Measurements from ENCODE around the gene ZFP36L2. TPM values are rescaled to one million over a fixed set of nuclear protein-coding genes. Genes with fewer than 3 reads are reported as not detected.

Gene ZFP36L2
- total and polyA plus RNA-seq, 10 of the 15 experiments (the other 5 are each of a cell fraction or from before 2014, with no cell fraction given), result 4.3 to 64.9 (median 19.5) TPM

- RAD21 ChIA-PET (ENCODE audit: unreplicated experiment), result interaction anchor here (0.6 to 5.2 kb wide), 16 partner anchors 10 to 267 kb away, joined by 3 to 46 read pairs (median 4); partner anchors contain the start of gene ZFP36L2
- TF ChIP-seq STAT3 (IDR thresholded peaks at IDR 0.05; ENCODE audit: low read depth, low read length), result no peak
- CTCF ChIA-PET, result interaction anchor here (0.6 to 2.6 kb wide), 17 partner anchors 10 to 442 kb away, joined by 3 to 9 read pairs (median 4); no protein-coding TSS in a partner anchor
- DNase-seq (ENCODE audit: low read depth, low spot score) (no peak), ATAC-seq (no peak), FAIRE-seq (no peak)
- intact Hi-C loops (cut with micrococcal nuclease; ENCODE audit: unreplicated experiment), result no loop called here
- SMC1A ChIA-PET (ENCODE audit: uncharacterized antibody, unreplicated experiment), result interaction anchor here (0.7 to 11.4 kb wide), 10 partner anchors 11 to 267 kb away, joined by 3 to 147 read pairs (median 6); partner anchors contain the start of gene ZFP36L2
- BruUV-seq (replicated peaks), result no TSS peak
- in situ Hi-C loops (cut with MboI), result no loop called here
- H4K20me1 ChIP-seq (ENCODE audit: control insufficient read depth, insufficient read depth), result no peaks in the 10 kb centered on the region
- POLR2A ChIA-PET, result interaction anchor here (0.5 to 1.9 kb wide), 14 partner anchors 11 to 267 kb away, joined by 3 to 14 read pairs (median 5); no protein-coding TSS in a partner anchor
- no peaks in the 10 kb centered on the region for H3K27me3 ChIP-seq (replicated peaks in 1 of 2; ENCODE audit: control insufficient read depth in 2 of 2, insufficient read depth in 2 of 2, low read length in 1 of 2)
- no peak overlapping the region for H3K9ac ChIP-seq (ENCODE audit: control insufficient read depth, insufficient read depth, low read length)
- H3K4me3 ChIP-seq, result no peak overlapping the region
- peaks cover 21% of the 10 kb centered on the region for H3K79me2 ChIP-seq (ENCODE audit: control insufficient read depth, insufficient read depth, low read length)
- 71% methylated on average over 11 of the region's 11 CpGs for WGBS (ENCODE audit: insufficient coverage, insufficient replicate concordance, low lambda C conversion rate, missing lambda C conversion rate)
- peak overlapping the region; percentile 88; the same call in 1 of the 2 replicates for H3K27ac ChIP-seq (ENCODE audit: control insufficient read depth, insufficient read depth)
- peak overlapping the region; percentile 99; the same call in 1 of the 2 replicates for H3K4me2 ChIP-seq (ENCODE audit: control insufficient read depth, insufficient read depth)
- H3K36me3 ChIP-seq (ENCODE audit: control insufficient read depth in 2 of 2, insufficient read depth in 2 of 2, low read length in 1 of 2), result no peaks in the 10 kb centered on the region
- H3K9me3 ChIP-seq (replicated peaks; ENCODE audit: control insufficient read depth, insufficient read depth, low read length), result no peaks in the 10 kb centered on the region
- peaks cover 31% of the 10 kb centered on the region for H3K4me1 ChIP-seq (ENCODE audit: control insufficient read depth, insufficient read depth, low read length)
- H2AFZ ChIP-seq (ENCODE audit: control insufficient read depth, low read depth, low read length), result no peak overlapping the region
Observed at GRCh38 chr2:43217228-43218154, 8.9 kb downstream of the ZFP36L2 start.

GRCh38 chr2:43216629-43217028 is 9.8 kb downstream of the ZFP36L2 start:
- SMC1A ChIA-PET (ENCODE audit: uncharacterized antibody, unreplicated experiment), result interaction anchor here (1.1 to 11.4 kb wide), 5 partner anchors 8 to 87 kb away, joined by 3 to 147 read pairs (median 29); partner anchors contain the start of gene ZFP36L2
- Histone ChIP-seq H3K27ac (ENCODE audit: control insufficient read depth, insufficient read depth) (no peak overlapping the region), H3K4me3 (no peak overlapping the region), H3K27me3 (replicated peaks in 1 of 2; ENCODE audit: control insufficient read depth in 2 of 2, insufficient read depth in 2 of 2, low read length in 1 of 2) (no peaks in the 10 kb centered on the region), H3K4me1 (ENCODE audit: control insufficient read depth, insufficient read depth, low read length) (peaks cover 28% of the 10 kb centered on the region), H3K9ac (ENCODE audit: control insufficient read depth, insufficient read depth, low read length) (no peak overlapping the region), H3K9me3 (replicated peaks; ENCODE audit: control insufficient read depth, insufficient read depth, low read length) (no peaks in the 10 kb centered on the region), H3K79me2 (ENCODE audit: control insufficient read depth, insufficient read depth, low read length) (peaks cover 13% of the 10 kb centered on the region), H2AFZ (ENCODE audit: control insufficient read depth, low read depth, low read length) (no peak overlapping the region), H3K36me3 (ENCODE audit: control insufficient read depth in 2 of 2, insufficient read depth in 2 of 2, low read length in 1 of 2) (no peaks in the 10 kb centered on the region), H4K20me1 (ENCODE audit: control insufficient read depth, insufficient read depth) (no peaks in the 10 kb centered on the region), H3K4me2 (ENCODE audit: control insufficient read depth, insufficient read depth) (no peak overlapping the region)
- TF ChIP-seq EZH2 (IDR thresholded peaks at IDR 0.05; ENCODE audit: borderline replicate concordance, control insufficient read depth, low read depth, low read length) (no peak), KLF5 (IDR thresholded peaks at IDR 0.05; ENCODE audit: partially characterized antibody) (no peak), FOXK2 (IDR thresholded peaks at IDR 0.05) (no peak), USF2 (IDR thresholded peaks at IDR 0.05; ENCODE audit: borderline replicate concordance, low read depth, low read length) (no peak), ASH2L (IDR thresholded peaks at IDR 0.05; ENCODE audit: borderline replicate concordance, low read depth) (no peak)
- WGBS (ENCODE audit: insufficient coverage, insufficient replicate concordance, low lambda C conversion rate, missing lambda C conversion rate), result 97% methylated on average over 7 of the region's 8 CpGs
- RAD21 ChIA-PET (ENCODE audit: unreplicated experiment), result interaction anchor here (0.6 to 2.5 kb wide), 3 partner anchors 12 to 24 kb away, joined by 4 to 32 read pairs (median 5); partner anchors contain the start of gene ZFP36L2
- DNase-seq (ENCODE audit: low read depth, low spot score), result no peak
- no peak for FAIRE-seq
- ATAC-seq, result no peak
- CTCF ChIA-PET, result interaction anchor here (0.7 to 2.6 kb wide), 4 partner anchors 11 to 88 kb away, joined by 3 to 7 read pairs (median 4); no protein-coding TSS in a partner anchor
- no TSS peak for BruUV-seq (replicated peaks)
- intact Hi-C loops (cut with micrococcal nuclease; ENCODE audit: unreplicated experiment) (no loop called here), in situ Hi-C loops (cut with MboI) (no loop called here)
- POLR2A ChIA-PET, result interaction anchor here (0.7 to 1.9 kb wide), 5 partner anchors 12 to 268 kb away, joined by 3 to 5 read pairs (median 3); no protein-coding TSS in a partner anchor
